Measurements from ENCODE around the gene FAM217B. TPM values are rescaled to one million over a fixed set of nuclear protein-coding genes. Genes with fewer than 3 reads are reported as not detected.

FAM217B gene
- total RNA-seq, 1 donor from 2014 or later, result 12.8 TPM

GRCh38 chr20:59947376-59947775 is 7.2 kb downstream of the FAM217B start:
- H3K27ac ChIP-seq, result no peak overlapping the region
- H3K36me3 ChIP-seq, result peaks cover 0 to 20% of the 10 kb centered on the region in 2 donors
- no peak for TF ChIP-seq CTCF (IDR thresholded peaks at IDR 0.05)
- TF ChIP-seq POLR2A (IDR thresholded peaks at IDR 0.05), result no peak
- H3K4me3 ChIP-seq, result no peak overlapping the region
- intact Hi-C loops (cut with DNase I), result no loop called here
- DNase-seq (ENCODE audit: extremely low spot score in 2 of 2), result no peak
- peaks cover 16% of the 10 kb centered on the region for H3K4me1 ChIP-seq
- H3K9me3 ChIP-seq, result no peaks in the 10 kb centered on the region
- no peaks in the 10 kb centered on the region for H3K27me3 ChIP-seq

- no peak overlapping the region for H3K27ac ChIP-seq
- no peaks in the 10 kb centered on the region for H3K9me3 ChIP-seq
- H3K27me3 ChIP-seq, result no peaks in the 10 kb centered on the region
- DNase-seq (ENCODE audit: extremely low spot score in 2 of 2), result no peak
- peaks cover 16% of the 10 kb centered on the region for H3K4me1 ChIP-seq
- intact Hi-C loops (cut with DNase I), result no loop called here
- no peak overlapping the region for H3K4me3 ChIP-seq
- H3K36me3 ChIP-seq, result peaks cover 0 to 16% of the 10 kb centered on the region in 2 donors
- no peak for TF ChIP-seq POLR2A (IDR thresholded peaks at IDR 0.05)
- no peak for TF ChIP-seq CTCF (IDR thresholded peaks at IDR 0.05)
- TF ChIP-seq POLR2AphosphoS5 (IDR thresholded peaks at IDR 0.05; ENCODE audit: insufficient read depth in 1 of 2, low read depth in 1 of 2), result no peak
These were observed 8.0 kb downstream of the FAM217B start for GRCh38 chr20:59948212-59948611.

GRCh38 chr20:59948828-59949720 is 8.9 kb downstream of the FAM217B start:
- peaks cover 0 to 8% of the 10 kb centered on the region in 2 donors for H3K36me3 ChIP-seq
- TF ChIP-seq POLR2A (IDR thresholded peaks at IDR 0.05) (no peak), POLR2AphosphoS5 (IDR thresholded peaks at IDR 0.05; ENCODE audit: insufficient read depth in 1 of 2, low read depth in 1 of 2) (peak in 1 of 2 donors; percentile 39), CTCF (IDR thresholded peaks at IDR 0.05) (peak; percentile 24 to 43 (median 28))
- intact Hi-C loops (cut with DNase I), result no loop called here
- H3K9me3 ChIP-seq, result no peaks in the 10 kb centered on the region
- DNase-seq (ENCODE audit: extremely low spot score in 2 of 2), result no peak
- H3K4me3 ChIP-seq, result no peak overlapping the region
- H3K27ac ChIP-seq, result no peak overlapping the region
- H3K27me3 ChIP-seq, result no peaks in the 10 kb centered on the region
- H3K4me1 ChIP-seq, result peaks cover 16% of the 10 kb centered on the region

- no peak overlapping the region for H3K27ac ChIP-seq
- no peak for TF ChIP-seq CTCF (IDR thresholded peaks at IDR 0.05)
- no peak for TF ChIP-seq POLR2AphosphoS5 (IDR thresholded peaks at IDR 0.05; ENCODE audit: insufficient read depth in 1 of 2, low read depth in 1 of 2)
- TF ChIP-seq POLR2A (IDR thresholded peaks at IDR 0.05), result no peak
- no peaks in the 10 kb centered on the region for H3K27me3 ChIP-seq
- no peaks in the 10 kb centered on the region for H3K36me3 ChIP-seq
- intact Hi-C loops (cut with DNase I), result no loop called here
- no peaks in the 10 kb centered on the region for H3K9me3 ChIP-seq
- H3K4me3 ChIP-seq, result no peak overlapping the region
- H3K4me1 ChIP-seq, result peaks cover 16% of the 10 kb centered on the region
- no peak for DNase-seq (ENCODE audit: extremely low spot score in 2 of 2)
These were observed 9.7 kb downstream of the FAM217B start for GRCh38 chr20:59949911-59950310.

- H3K27me3 ChIP-seq, result no peaks in the 10 kb centered on the region
- H3K4me3 ChIP-seq, result no peak overlapping the region
- TF ChIP-seq POLR2AphosphoS5 (IDR thresholded peaks at IDR 0.05; ENCODE audit: insufficient read depth in 1 of 2, low read depth in 1 of 2) (no peak), CTCF (IDR thresholded peaks at IDR 0.05) (no peak), POLR2A (IDR thresholded peaks at IDR 0.05) (no peak)
- H3K4me1 ChIP-seq, result no peaks in the 10 kb centered on the region
- intact Hi-C loops (cut with DNase I), result no loop called here
- H3K27ac ChIP-seq, result no peak overlapping the region
- DNase-seq (ENCODE audit: extremely low spot score in 2 of 2), result no peak
- H3K9me3 ChIP-seq, result no peaks in the 10 kb centered on the region
- H3K36me3 ChIP-seq, result no peaks in the 10 kb centered on the region
These were observed 14.5 kb downstream of the FAM217B start for GRCh38 chr20:59954718-59955117.
